WTC11 (cell line): ENCODE measurements around the gene IQGAP3. TPM values are rescaled to one million over a fixed set of nuclear protein-coding genes. Genes with fewer than 3 reads are reported as not detected.
"Not testable (repeated sequence)": the region's sequence is repeated elsewhere in the genome, so short reads cannot be mapped to it uniquely, and the experiment has no call there.

Experiments used
- ATAC-seq: fragments of 200-7000 bp; cut with Tn5 transposase; 2 replicates; pipeline ENCODE4 v1.10.0; 2021; ENCODE audit warnings: mild to moderate bottlenecking, moderate library complexity
- CTCF ChIA-PET: fragments of 300-600 bp; sonication (Branson Sonifier 250); formaldehyde crosslinking; loops from one replicate; lab custom pipeline; 2021; ENCODE audit warnings: antibody characterized with exemption; lab: Charles Lee
- POLR2A ChIA-PET: fragments of 350-600 bp; sonication (Branson Sonifier 250); formaldehyde crosslinking; loops from one replicate; lab custom pipeline; 2021; ENCODE audit warnings: antibody characterized with exemption; lab: Charles Lee
- DNase-seq: peaks from one replicate; pipeline ENCODE4 v3.0.0; 2021; ENCODE audit warnings: low spot score
- H3K27ac Mint-ChIP-seq: 2 replicates; pipeline ENCODE4 v1.8.0; 2021; ENCODE audit warnings: mixed read lengths
- H3K27me3 Mint-ChIP-seq: 2 replicates; pipeline ENCODE4 v1.8.0; 2021; ENCODE audit warnings: low read depth, mild to moderate bottlenecking, moderate library complexity, mixed read lengths
- H3K36me3 Mint-ChIP-seq: 2 replicates; pipeline ENCODE4 v1.8.0; 2021; ENCODE audit warnings: mixed read lengths
- H3K4me1 Mint-ChIP-seq: 2 replicates; pipeline ENCODE4 v1.8.0; 2022; ENCODE audit warnings: mixed read lengths
- H3K4me3 Mint-ChIP-seq: 2 replicates; pipeline ENCODE4 v1.8.0; 2021; ENCODE audit warnings: mild to moderate bottlenecking, moderate library complexity, mixed read lengths
- H3K9me3 Mint-ChIP-seq: 2 replicates; pipeline ENCODE4 v1.8.0; 2021; ENCODE audit warnings: mixed read lengths
- CDX4 ChIP-seq: fragments of 250-450 bp; sonication (Bioruptor Pico); IDR thresholded peaks from 2 replicates; pipeline ENCODE4 v1.9.0; 2021; ENCODE audit warnings: moderate library complexity, mild to moderate bottlenecking, inconsistent platforms, borderline replicate concordance
- CREM ChIP-seq: sonication (generic); formaldehyde crosslinking; IDR thresholded peaks from 2 replicates; pipeline ENCODE4 v1.8.1; 2022; ENCODE audit warnings: mild to moderate bottlenecking, missing genetic modification reagents, moderate library complexity
- E2F4 ChIP-seq: sonication (generic); formaldehyde crosslinking; IDR thresholded peaks from 2 replicates; pipeline ENCODE4 v1.8.1; 2022; ENCODE audit warnings: low read depth, mild to moderate bottlenecking, moderate library complexity, missing genetic modification reagents, borderline replicate concordance
- IRF1 ChIP-seq: sonication (generic); formaldehyde crosslinking; IDR thresholded peaks from 2 replicates; pipeline ENCODE4 v1.8.0; 2023; ENCODE audit warnings: missing genetic modification reagents
- MAX ChIP-seq: sonication (generic); formaldehyde crosslinking; IDR thresholded peaks from 2 replicates; pipeline ENCODE4 v1.8.0; 2022; ENCODE audit warnings: mild to moderate bottlenecking, missing genetic modification reagents
- MLX ChIP-seq: sonication (generic); formaldehyde crosslinking; IDR thresholded peaks from 2 replicates; pipeline ENCODE4 v1.8.1; 2023; ENCODE audit warnings: mild to moderate bottlenecking, missing genetic modification reagents, moderate library complexity
- MXD4 ChIP-seq: fragments of 250-450 bp; sonication (Bioruptor Pico); IDR thresholded peaks from 2 replicates; pipeline ENCODE4 v1.8.0; 2021; ENCODE audit warnings: mild to moderate bottlenecking, moderate library complexity, borderline replicate concordance
- NFYB ChIP-seq: sonication (generic); formaldehyde crosslinking; conservative IDR thresholded peaks from 2 replicates; pipeline ENCODE4 v1.8.0; 2022; ENCODE audit warnings: low read depth, missing genetic modification reagents
- OVOL2 ChIP-seq: fragments of 250-450 bp; sonication (Bioruptor Pico); IDR thresholded peaks from 2 replicates; pipeline ENCODE4 v1.9.0; 2021; ENCODE audit warnings: mild to moderate bottlenecking, borderline replicate concordance
- PRDM15 ChIP-seq: sonication (generic); formaldehyde crosslinking; IDR thresholded peaks from 2 replicates; pipeline ENCODE4 v1.8.0; 2022; ENCODE audit warnings: missing genetic modification reagents
- RELA ChIP-seq: sonication (generic); formaldehyde crosslinking; IDR thresholded peaks from 2 replicates; pipeline ENCODE4 v1.8.1; 2022; ENCODE audit warnings: missing genetic modification reagents, mild to moderate bottlenecking, borderline replicate concordance
- RORB ChIP-seq: fragments of 250-450 bp; sonication (Bioruptor Pico); IDR thresholded peaks from 2 replicates; pipeline ENCODE4 v1.9.0; 2021; ENCODE audit warnings: mild to moderate bottlenecking
- TEAD1 ChIP-seq: sonication (generic); formaldehyde crosslinking; IDR thresholded peaks from 2 replicates; pipeline ENCODE4 v1.8.0; 2022; ENCODE audit warnings: mild to moderate bottlenecking, missing genetic modification reagents
- ZMAT4 ChIP-seq: fragments of 250-450 bp; sonication (Bioruptor Pico); IDR thresholded peaks from 2 replicates; pipeline ENCODE4 v1.9.0; 2021; ENCODE audit warnings: mild to moderate bottlenecking
- ZNF219 ChIP-seq: sonication (generic); formaldehyde crosslinking; IDR thresholded peaks from 2 replicates; pipeline ENCODE4 v1.8.0; 2023; ENCODE audit warnings: missing genetic modification reagents, mild to moderate bottlenecking, borderline replicate concordance
- ZNF232 ChIP-seq: sonication (generic); formaldehyde crosslinking; IDR thresholded peaks from 2 replicates; pipeline ENCODE4 v1.8.0; 2022; ENCODE audit warnings: mild to moderate bottlenecking, missing genetic modification reagents
- ZNF423 ChIP-seq: fragments of 250-450 bp; sonication (Bioruptor Pico); IDR thresholded peaks from 2 replicates; pipeline ENCODE4 v2.1.2; 2022; ENCODE audit warnings: mild to moderate bottlenecking, moderate library complexity
- ZNF512 ChIP-seq: sonication (generic); formaldehyde crosslinking; IDR thresholded peaks from 2 replicates; pipeline ENCODE4 v1.8.1; 2022; ENCODE audit warnings: missing genetic modification reagents, borderline replicate concordance
- total RNA-seq: library from RNA; stranded (reverse); gene quantifications from 3 replicates; pipeline ENCODE4 v1.2.3, GENCODE V29; 2021

IQGAP3 gene
- total RNA-seq, 1 experiment from 2014 or later: 33.3 TPM

GRCh38 chr1:156587927-156588326 lies 15.6 kb upstream of the IQGAP3 start:
- DNase-seq, H3K36me3 Mint-ChIP-seq, H3K4me3 Mint-ChIP-seq, ATAC-seq, H3K9me3 Mint-ChIP-seq, H3K27ac Mint-ChIP-seq, H3K27me3 Mint-ChIP-seq: not testable (repeated sequence)
- ChIA-PET POLR2A (interaction anchor here (0.6 kb wide), 1 partner anchor 80 kb away, joined by 3 read pairs; no protein-coding TSS in a partner anchor), CTCF (interaction anchor here (0.8 kb wide), 1 partner anchor 131 kb away, joined by 3 read pairs; no protein-coding TSS in a partner anchor)
- H3K4me1 Mint-ChIP-seq: peaks cover 35% of the 10 kb centered on the region

- DNase-seq (no peak), ATAC-seq (no peak)
- Mint-ChIP-seq H3K36me3 (no peaks in the 10 kb centered on the region), H3K9me3 (no peaks in the 10 kb centered on the region), H3K27me3 (peaks cover 2% of the 10 kb centered on the region), H3K4me1 (peaks cover 30% of the 10 kb centered on the region), H3K4me3 (no peak overlapping the region), H3K27ac (no peak overlapping the region)
- CTCF ChIA-PET: interaction anchor here (0.6 to 2.5 kb wide), 5 partner anchors 15 to 86 kb away, joined by 3 to 12 read pairs (median 4); partner anchors contain the start of genes GPATCH4, HAPLN2 and MEF2D
- TF ChIP-seq ZNF512 (CRISPR knock-in tag): no peak
- no peak for TF ChIP-seq CDX4 (CRISPR knock-in tag)
- TF ChIP-seq CREM (CRISPR knock-in tag): no peak
- no peak for TF ChIP-seq ZNF423 (CRISPR knock-in tag)
- no peak for TF ChIP-seq MXD4
- no peak for TF ChIP-seq NFYB
- no peak for TF ChIP-seq MLX (CRISPR knock-in tag)
- no peak for TF ChIP-seq PRDM15 (CRISPR knock-in tag)
- TF ChIP-seq TEAD1 (CRISPR knock-in tag): no peak
- no peak for TF ChIP-seq OVOL2 (CRISPR knock-in tag)
- no peak for TF ChIP-seq IRF1 (CRISPR knock-in tag)
- no peak for TF ChIP-seq ZNF232 (CRISPR knock-in tag)
- TF ChIP-seq ZMAT4 (CRISPR knock-in tag): no peak
- TF ChIP-seq RELA (CRISPR knock-in tag): no peak
- no peak for TF ChIP-seq E2F4 (CRISPR knock-in tag)
- TF ChIP-seq MAX: no peak
- no peak for TF ChIP-seq ZNF219 (CRISPR knock-in tag)
- TF ChIP-seq RORB: no peak
- POLR2A ChIA-PET: interaction anchor here (0.6 to 1.2 kb wide), 2 partner anchors 81 to 86 kb away, joined by 3 read pairs; no protein-coding TSS in a partner anchor
These were observed 14.6 kb upstream of the IQGAP3 start for GRCh38 chr1:156586892-156587477.
